ENCODE measurements around the gene STARD3. TPM values are rescaled to one million over a fixed set of nuclear protein-coding genes. Genes with fewer than 3 reads are reported as not detected.

Gene STARD3
- total and polyA plus RNA-seq, 9 of the 15 experiments (the other 6 are each of a cell fraction or from before 2014, with no cell fraction given), result 0.63 to 87.0 (median 46.0) TPM

GRCh38 chr17:39669897-39670735, 33.2 kb downstream of the STARD3 start:
- Histone ChIP-seq H4K20me1 (replicated peaks; ENCODE audit: control insufficient read depth, insufficient read depth, low read length) (no peaks in the 10 kb centered on the region; the same call in 1 of the 2 replicates), H2AFZ (ENCODE audit: low read depth, low read length) (no peak overlapping the region), H3K9ac (ENCODE audit: insufficient read depth in 1 of 2, low read depth in 2 of 2, low read length in 2 of 2) (peak overlapping the region in 1 of 2 experiments; percentile 84; a peak in 2 of 4 replicates), H3K36me3 (ENCODE audit: control insufficient read depth, insufficient read depth, low read length) (0 out of 3 replicates have a peak, but pooled peaks cover 2% of the 10 kb centered on the region), H3K27ac (ENCODE audit: extremely low read depth, low read depth, low read length) (no peak overlapping the region), H3K9me1 (ENCODE audit: control insufficient read depth, insufficient read depth, low read length) (no peaks in the 10 kb centered on the region), H3K4me1 (replicated peaks in 1 of 2; ENCODE audit: control insufficient read depth in 2 of 2, insufficient read depth in 2 of 2, low read length in 2 of 2) (peaks cover 32 to 93% of the 10 kb centered on the region in 2 experiments), H3K27me3 (ENCODE audit: control insufficient read depth in 2 of 2, insufficient read depth in 2 of 2, low read length in 2 of 2) (no peaks in the 10 kb centered on the region), H3K9me3 (replicated peaks; ENCODE audit: control insufficient read depth, insufficient read depth, low read depth, low read length) (no peaks in the 10 kb centered on the region), H3K79me2 (ENCODE audit: control insufficient read depth, insufficient read depth, low read length) (peaks cover 13% of the 10 kb centered on the region; the same call in 2 of the 3 replicates), H3K4me3 (no peak overlapping the region), H3K4me2 (ENCODE audit: insufficient read depth, low read length) (no peak overlapping the region)
- WGBS (ENCODE audit: insufficient coverage, low coverage, missing lambda C conversion rate), result 96% methylated on average over 20 of the region's 23 CpGs
- CTCF ChIA-PET (ENCODE audit: low intra/inter-chr PET ratio), result interaction anchor here (1.4 to 8.3 kb wide), 2 partner anchors 48 to 84 kb away, joined by 6 to 131 read pairs; no protein-coding TSS in a partner anchor
- no TSS peak for BruUV-seq (replicated peaks)
- DNase-seq (ENCODE audit: extremely low read depth in 1 of 4, low spot score in 3 of 4) (no peak), FAIRE-seq (no peak), ATAC-seq (no peak)
- in situ Hi-C loops (cut with MboI), result loop anchor here (5.0 kb wide), 1 partner anchor 48 kb away; no protein-coding TSS in a partner anchor
- intact Hi-C loops (cut with micrococcal nuclease), result loop anchor here (5.0 kb wide), 1 partner anchor 82 kb away; no protein-coding TSS in a partner anchor
- no peak for TF ChIP-seq EP400 (IDR thresholded peaks at IDR 0.05)
- no peak for TF ChIP-seq ILF3 (IDR thresholded peaks at IDR 0.05; ENCODE audit: borderline replicate concordance)
- TF ChIP-seq TFAP4 (CRISPR knock-in tag; IDR thresholded peaks at IDR 0.05; ENCODE audit: borderline replicate concordance), result no peak
- 0 out of 2 replicates have a peak, but pooled peaks have one; percentile 41 for TF ChIP-seq ZNF24 (IDR thresholded peaks at IDR 0.05)
- peak; percentile 43; the same call in 1 of the 2 replicates for TF ChIP-seq RBFOX2 (IDR thresholded peaks at IDR 0.05; ENCODE audit: low read depth, low read length)
- no peak for TF ChIP-seq FOSL1 (tag; conservative IDR thresholded peaks at IDR 0.05)
- TF ChIP-seq POLR2G (IDR thresholded peaks at IDR 0.05; ENCODE audit: low read depth, low read length), result peak; percentile 53; the same call in 1 of the 2 replicates
- TF ChIP-seq, protein P1, sequence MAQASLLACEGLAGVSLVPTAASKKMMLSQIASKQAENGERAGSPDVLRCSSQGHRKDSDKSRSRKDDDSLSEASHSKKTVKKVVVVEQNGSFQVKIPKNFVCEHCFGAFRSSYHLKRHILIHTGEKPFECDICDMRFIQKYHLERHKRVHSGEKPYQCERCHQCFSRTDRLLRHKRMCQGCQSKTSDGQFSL (CRISPR knock-in tag; IDR thresholded peaks at IDR 0.05), result no peak
- TF ChIP-seq, protein P1 (tag; IDR thresholded peaks at IDR 0.05), result no peak
- POLR2A ChIA-PET, result interaction anchor here (0.8 to 4.0 kb wide), 8 partner anchors 10 to 86 kb away, joined by 3 to 16 read pairs (median 5); partner anchors contain the start of genes PGAP3 and STARD3
